OCI-LY1 (cell line): ENCODE results near the gene RNU1-1.

ENCODE experiments used
- H2AFZ ChIP-seq: fragments of 200-600 bp; sonication (generic), shearing (Covaris generic); 2 replicates; pipeline ENCODE4 v1.6.0; 2014; ENCODE audit warnings: antibody characterized with exemption, mild to moderate bottlenecking, low read length
- H3F3A ChIP-seq: fragments of 200-600 bp; sonication (generic), shearing (Covaris generic); 2 replicates; pipeline ENCODE4 v1.6.0; 2014; ENCODE audit warnings: mild to moderate bottlenecking, antibody characterized with exemption, low read length, moderate library complexity; ENCODE audit not compliant: insufficient read depth
- H3K27ac ChIP-seq: fragments of 200-600 bp; sonication (generic); 2 replicates; pipeline ENCODE4 v1.5.1; 2014; ENCODE audit warnings: low read length, mixed run types, mild to moderate bottlenecking, low read depth; ENCODE audit not compliant: poor library complexity, severe bottlenecking
- H3K27me3 ChIP-seq: fragments of 200-600 bp; sonication (generic); 2 replicates; pipeline ENCODE4 v1.6.0; 2014; ENCODE audit warnings: antibody characterized with exemption, mild to moderate bottlenecking, low read length, moderate library complexity; ENCODE audit not compliant: insufficient read depth
- H3K36me3 ChIP-seq: fragments of 200-600 bp; sonication (generic); 2 replicates; pipeline ENCODE4 v1.6.1; 2014; ENCODE audit warnings: mild to moderate bottlenecking, antibody characterized with exemption, low read length, moderate library complexity, mixed read lengths; ENCODE audit not compliant: insufficient read depth
- H3K4me1 ChIP-seq: fragments of 200-600 bp; sonication (generic); 2 replicates; pipeline ENCODE4 v1.5.1; 2014; ENCODE audit warnings: mild to moderate bottlenecking, low read length, moderate library complexity; ENCODE audit not compliant: insufficient read depth, severe bottlenecking
- H3K4me2 ChIP-seq: fragments of 200-600 bp; sonication (generic), shearing (Covaris generic); 2 replicates; pipeline ENCODE4 v1.6.1; 2014; ENCODE audit warnings: low read length
- H3K4me3 ChIP-seq: fragments of 200-600 bp; sonication (generic); 2 replicates; pipeline ENCODE4 v1.5.1; 2014; ENCODE audit warnings: low read length, low read depth, mild to moderate bottlenecking, mixed read lengths; ENCODE audit not compliant: poor library complexity, severe bottlenecking
- H3K79me2 ChIP-seq: fragments of 200-600 bp; shearing (Covaris generic); 2 replicates; pipeline ENCODE4 v1.6.1; 2016; ENCODE audit warnings: mixed run types, low read length, mixed read lengths; ENCODE audit not compliant: insufficient read depth
- H3K9ac ChIP-seq: fragments of 200-600 bp; sonication (generic), shearing (Covaris generic); 2 replicates; pipeline ENCODE4 v1.6.1; 2014; ENCODE audit warnings: mild to moderate bottlenecking, low read length, mixed read lengths
- H3K9me2 ChIP-seq: fragments of 200-600 bp; sonication (generic), shearing (Covaris generic); 2 replicates; pipeline ENCODE4 v1.6.1; 2014; ENCODE audit warnings: low read depth, mild to moderate bottlenecking, low read length, mixed read lengths
- H3K9me3 ChIP-seq: fragments of 200-600 bp; shearing (Covaris generic); 2 replicates; pipeline ENCODE4 v1.6.1; 2014; ENCODE audit warnings: low read length, mixed read lengths
- H4K20me1 ChIP-seq: fragments of 200-600 bp; sonication (generic), shearing (Covaris generic); 2 replicates; pipeline ENCODE4 v1.6.0; 2016; ENCODE audit warnings: mild to moderate bottlenecking, low read length; ENCODE audit not compliant: insufficient read depth
- CTCF ChIP-seq: fragments of 200-600 bp; sonication (generic), shearing (Covaris generic); IDR thresholded peaks from 2 replicates; pipeline ENCODE4 v1.5.1; 2017; ENCODE audit warnings: mild to moderate bottlenecking, antibody characterized with exemption, low read length, moderate library complexity, mixed read lengths
- EZH2 ChIP-seq: fragments of 200-600 bp; sonication (generic), shearing (Covaris generic); IDR thresholded peaks from 2 replicates; pipeline ENCODE4 v1.8.0; 2017; ENCODE audit warnings: borderline replicate concordance, mixed run types, mild to moderate bottlenecking, antibody characterized with exemption, low read length, moderate library complexity, mixed read lengths

Gene RNU1-1

GRCh38 chr1:16464917-16465625, 49.0 kb downstream of the RNU1-1 start:
- Histone ChIP-seq H3K27ac (no peak overlapping the region), H2AFZ (no peak overlapping the region), H3K27me3 (no peaks in the 10 kb centered on the region), H3K9ac (no peak overlapping the region), H3K9me3 (no peaks in the 10 kb centered on the region), H3K79me2 (no peaks in the 10 kb centered on the region), H3K9me2 (no peaks in the 10 kb centered on the region), H3F3A (no peaks in the 10 kb centered on the region), H3K4me3 (no peak overlapping the region), H4K20me1 (no peaks in the 10 kb centered on the region), H3K4me2 (no peak overlapping the region), H3K36me3 (peaks cover 17% of the 10 kb centered on the region; the same call in 1 of the 2 replicates), H3K4me1 (no peaks in the 10 kb centered on the region)
- TF ChIP-seq CTCF = no peak
- TF ChIP-seq EZH2 = no peak
